Activated B cell treated with CpG ODN at 0.5 μM for 24 hours (primary cell): ENCODE results near the gene MEF2B. TPM values are rescaled to one million over a fixed set of nuclear protein-coding genes. Genes with fewer than 3 reads are reported as not detected.

Experiments
- ATAC-seq: fragments of 200-7000 bp; cut with Tn5 transposase; one replicate; pipeline ENCODE4 v1.10.0; 2021; ENCODE audit warnings: low read depth, mild to moderate bottlenecking, moderate library complexity
- CTCF ChIA-PET: fragments of 350-600 bp; sonication (Branson Sonifier 250); formaldehyde crosslinking; loops from one replicate; lab custom pipeline; 2021; ENCODE audit warnings: antibody characterized with exemption; lab: Charles Lee
- POLR2A ChIA-PET: fragments of 350-600 bp; sonication (Branson Sonifier 250); formaldehyde crosslinking; loops from one replicate; lab custom pipeline; 2021; ENCODE audit warnings: antibody characterized with exemption; lab: Charles Lee
- DNase-seq: peaks from one replicate; pipeline ENCODE4 v3.0.0; 2022
- H3K27ac Mint-ChIP-seq: one replicate; pipeline ENCODE4 v1.8.0; 2020; ENCODE audit warnings: mixed read lengths
- H3K27me3 Mint-ChIP-seq: one replicate; pipeline ENCODE4 v1.8.0; 2021; ENCODE audit warnings: mixed read lengths
- H3K36me3 Mint-ChIP-seq: one replicate; pipeline ENCODE4 v1.8.0; 2021; ENCODE audit warnings: low read depth, mixed read lengths
- H3K4me1 Mint-ChIP-seq: one replicate; pipeline ENCODE4 v1.8.0; 2021; ENCODE audit warnings: mixed read lengths
- H3K4me3 Mint-ChIP-seq: one replicate; pipeline ENCODE4 v1.8.0; 2020; ENCODE audit warnings: mild to moderate bottlenecking, mixed read lengths
- H3K9me3 Mint-ChIP-seq: one replicate; pipeline ENCODE4 v1.8.0; 2020; ENCODE audit warnings: mixed read lengths
- CTCF ChIP-seq: fragments of 200-600 bp; IDR thresholded peaks from one replicate; pipeline ENCODE4 v1.8.0; 2022; ENCODE audit warnings: antibody characterized with exemption, mild to moderate bottlenecking
- intact Hi-C: fragments of 100-400 bp; cut with micrococcal nuclease; formaldehyde crosslinking; loops from one replicate; pipeline ENCODE4 v1.15.1; 2024
- total RNA-seq: library from RNA; stranded (reverse); gene quantifications from 2 replicates; pipeline ENCODE4 v1.2.3, GENCODE V29; 2022

MEF2B gene
- total RNA-seq, 1 donor from 2014 or later, result 15.5 TPM

GRCh38 chr19:19098703-19099632 lies 71.1 kb downstream of the MEF2B start:
- H3K4me3 Mint-ChIP-seq, result no peak overlapping the region
- H3K4me1 Mint-ChIP-seq, result no peaks in the 10 kb centered on the region
- no peak for TF ChIP-seq CTCF
- no peaks in the 10 kb centered on the region for H3K27me3 Mint-ChIP-seq
- ATAC-seq (no peak), DNase-seq (no peak)
- peaks cover 35% of the 10 kb centered on the region for H3K36me3 Mint-ChIP-seq
- intact Hi-C loops, result no loop called here
- no peak overlapping the region for H3K27ac Mint-ChIP-seq
- H3K9me3 Mint-ChIP-seq, result no peaks in the 10 kb centered on the region
- ChIA-PET POLR2A (no interaction called here), CTCF (no interaction called here)

GRCh38 chr19:19098084-19098702 lies 71.9 kb downstream of the MEF2B start:
- ChIA-PET CTCF (no interaction called here), POLR2A (interaction anchor here (0.6 kb wide), 1 partner anchor 30 kb away, joined by 5 read pairs; no protein-coding TSS in a partner anchor)
- H3K4me1 Mint-ChIP-seq, result no peaks in the 10 kb centered on the region
- no peak overlapping the region for H3K4me3 Mint-ChIP-seq
- no peaks in the 10 kb centered on the region for H3K9me3 Mint-ChIP-seq
- DNase-seq, result no peak
- no peak overlapping the region for H3K27ac Mint-ChIP-seq
- peaks cover 36% of the 10 kb centered on the region for H3K36me3 Mint-ChIP-seq
- TF ChIP-seq CTCF, result no peak
- ATAC-seq, result no peak
- intact Hi-C loops, result no loop called here
- no peaks in the 10 kb centered on the region for H3K27me3 Mint-ChIP-seq

GRCh38 chr19:19096641-19097627 lies 73.1 kb downstream of the MEF2B start:
- intact Hi-C loops, result no loop called here
- Mint-ChIP-seq H3K27ac (no peak overlapping the region), H3K9me3 (no peaks in the 10 kb centered on the region), H3K27me3 (no peaks in the 10 kb centered on the region), H3K36me3 (peaks cover 39% of the 10 kb centered on the region), H3K4me1 (no peaks in the 10 kb centered on the region), H3K4me3 (no peak overlapping the region)
- ChIA-PET POLR2A (no interaction called here), CTCF (no interaction called here)
- ATAC-seq, result no peak
- TF ChIP-seq CTCF, result no peak
- no peak for DNase-seq

GRCh38 chr19:19095691-19096090 lies 74.4 kb downstream of the MEF2B start:
- Mint-ChIP-seq H3K4me3 (no peak overlapping the region), H3K4me1 (no peaks in the 10 kb centered on the region), H3K27ac (no peak overlapping the region), H3K9me3 (no peaks in the 10 kb centered on the region), H3K36me3 (peaks cover 38% of the 10 kb centered on the region), H3K27me3 (no peaks in the 10 kb centered on the region)
- ChIA-PET CTCF (no interaction called here), POLR2A (no interaction called here)
- intact Hi-C loops, result no loop called here
- ATAC-seq, result no peak
- no peak for TF ChIP-seq CTCF
- DNase-seq, result no peak

Other genes starting within 250 kb of the MEF2B start
- gene HOMER3, start 229.0 kb downstream of the MEF2B start, total RNA-seq, result 1.9 and 2.3 TPM in 2 replicates
- gene SUGP2, start 136.7 kb downstream of the MEF2B start, total RNA-seq, result 121 and 122 TPM in 2 replicates
- gene ARMC6, start 136.7 kb downstream of the MEF2B start, total RNA-seq, result 33.3 and 37.9 TPM in 2 replicates
- gene SLC25A42, start 106.3 kb downstream of the MEF2B start, total RNA-seq, result 14.2 and 17.5 TPM in 2 replicates
- gene TMEM161A, start 31.8 kb downstream of the MEF2B start, total RNA-seq, result 20.8 and 22.6 TPM in 2 replicates
- gene BORCS8, start 21.9 kb upstream of the MEF2B start, total RNA-seq, result 51.8 and 52.3 TPM in 2 replicates
- gene RFXANK, start 22.0 kb upstream of the MEF2B start, total RNA-seq, result 95.4 and 96.9 TPM in 2 replicates
- gene NR2C2AP, start 33.2 kb upstream of the MEF2B start, total RNA-seq, result 37.1 and 39.2 TPM in 2 replicates
- not detected in 2 replicates for gene NCAN, start 41.7 kb upstream of the MEF2B start, total RNA-seq
- not detected in 2 replicates for gene TM6SF2, start 103.0 kb upstream of the MEF2B start, total RNA-seq
- gene SUGP1, start 150.2 kb upstream of the MEF2B start, total RNA-seq, result 68.6 and 73.0 TPM in 2 replicates
- gene MAU2, start 150.6 kb upstream of the MEF2B start, total RNA-seq, result 107 and 126 TPM in 2 replicates
- 116 and 126 TPM in 2 replicates for gene GATAD2A, start 235.4 kb upstream of the MEF2B start, total RNA-seq